Activated B cell treated with CpG ODN at 0.5 μM for 24 hours (primary cell): ENCODE measurements around the gene FAXC. TPM values are rescaled to one million over a fixed set of nuclear protein-coding genes. Genes with fewer than 3 reads are reported as not detected.

Experiments used
- ATAC-seq: fragments of 200-7000 bp; cut with Tn5 transposase; one replicate; pipeline ENCODE4 v1.10.0; 2021; ENCODE audit warnings: low read depth, mild to moderate bottlenecking, moderate library complexity
- CTCF ChIA-PET: fragments of 350-600 bp; sonication (Branson Sonifier 250); formaldehyde crosslinking; loops from one replicate; lab custom pipeline; 2021; ENCODE audit warnings: antibody characterized with exemption; lab: Charles Lee
- POLR2A ChIA-PET: fragments of 350-600 bp; sonication (Branson Sonifier 250); formaldehyde crosslinking; loops from one replicate; lab custom pipeline; 2021; ENCODE audit warnings: antibody characterized with exemption; lab: Charles Lee
- DNase-seq: peaks from one replicate; pipeline ENCODE4 v3.0.0; 2022
- H3K27ac Mint-ChIP-seq: one replicate; pipeline ENCODE4 v1.8.0; 2020; ENCODE audit warnings: mixed read lengths
- H3K27me3 Mint-ChIP-seq: one replicate; pipeline ENCODE4 v1.8.0; 2021; ENCODE audit warnings: mixed read lengths
- H3K36me3 Mint-ChIP-seq: one replicate; pipeline ENCODE4 v1.8.0; 2021; ENCODE audit warnings: low read depth, mixed read lengths
- H3K4me1 Mint-ChIP-seq: one replicate; pipeline ENCODE4 v1.8.0; 2021; ENCODE audit warnings: mixed read lengths
- H3K4me3 Mint-ChIP-seq: one replicate; pipeline ENCODE4 v1.8.0; 2020; ENCODE audit warnings: mild to moderate bottlenecking, mixed read lengths
- H3K9me3 Mint-ChIP-seq: one replicate; pipeline ENCODE4 v1.8.0; 2020; ENCODE audit warnings: mixed read lengths
- intact Hi-C: fragments of 100-400 bp; cut with micrococcal nuclease; formaldehyde crosslinking; loops from one replicate; pipeline ENCODE4 v1.15.1; 2024
- total RNA-seq: library from RNA; stranded (reverse); gene quantifications from 2 replicates; pipeline ENCODE4 v1.2.3, GENCODE V29; 2022
- TF ChIP-seq, protein P1 (sequence below): fragments of 200-600 bp; IDR thresholded peaks from one replicate; pipeline ENCODE4 v1.8.0; 2022; ENCODE audit warnings: antibody characterized with exemption, mild to moderate bottlenecking

Gene FAXC
- total RNA-seq, result not detected in 2 replicates

DNA sequence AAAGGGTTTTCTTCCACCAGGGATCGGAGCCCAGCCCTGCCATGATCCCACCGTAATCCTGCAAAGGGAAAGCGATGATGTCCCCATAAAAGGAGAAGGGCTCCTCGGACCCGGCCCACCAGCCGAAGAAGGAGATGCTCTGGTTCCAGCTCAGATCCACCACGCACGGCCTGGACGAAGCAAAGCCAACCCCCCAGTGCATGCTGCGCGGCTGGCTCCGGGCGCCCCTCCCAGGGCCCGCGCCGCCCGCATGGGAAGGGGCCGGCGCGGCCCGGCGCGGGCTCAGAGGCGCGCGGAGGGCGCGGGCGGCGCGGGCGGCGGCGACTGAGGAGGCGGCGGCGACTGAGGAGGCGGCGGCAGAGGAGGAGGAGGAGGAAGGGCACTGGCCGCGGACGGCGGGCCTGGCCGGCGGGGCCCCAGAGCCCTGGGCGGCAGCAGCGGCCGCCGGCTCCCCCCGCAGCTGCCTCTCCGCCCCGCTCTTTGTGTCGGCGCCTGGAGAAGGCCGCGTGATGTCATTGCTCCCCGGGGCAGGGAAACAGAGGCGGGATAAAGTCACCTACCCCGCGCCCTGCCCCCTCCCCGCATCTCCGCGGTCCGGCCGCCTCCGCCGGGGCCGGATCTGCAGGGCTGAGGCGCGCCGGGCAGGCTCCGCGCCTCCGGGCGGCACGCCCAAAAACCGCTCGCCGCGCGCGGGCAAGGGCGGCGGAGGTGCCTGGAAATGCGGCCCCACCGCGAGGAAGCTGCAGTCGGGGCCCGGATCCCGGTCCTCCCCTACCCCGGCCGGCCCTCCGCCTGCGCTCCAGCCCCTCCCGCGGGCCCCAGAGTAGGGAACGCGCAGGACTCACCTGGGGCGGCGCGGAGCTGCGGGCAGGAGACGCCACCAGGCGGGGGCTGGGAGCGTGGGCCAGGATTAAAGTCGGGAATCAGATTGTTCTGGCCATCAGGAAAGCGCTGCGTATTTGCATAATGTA is at the start of gene FAXC:
Gene FAXC, minus strand, starts transcription at position 504 of the 971 bp plus-strand sequence. Its CDS starts 302 bp downstream, at position 202.
- H3K4me1 Mint-ChIP-seq, result peaks cover 8% of the 10 kb centered on the region
- peaks cover 48% of the 10 kb centered on the region for H3K27me3 Mint-ChIP-seq
- DNase-seq (no peak), ATAC-seq (no peak)
- intact Hi-C loops, result no loop called here
- ChIA-PET POLR2A (no interaction called here), CTCF (no interaction called here)
- TF ChIP-seq, protein P1, sequence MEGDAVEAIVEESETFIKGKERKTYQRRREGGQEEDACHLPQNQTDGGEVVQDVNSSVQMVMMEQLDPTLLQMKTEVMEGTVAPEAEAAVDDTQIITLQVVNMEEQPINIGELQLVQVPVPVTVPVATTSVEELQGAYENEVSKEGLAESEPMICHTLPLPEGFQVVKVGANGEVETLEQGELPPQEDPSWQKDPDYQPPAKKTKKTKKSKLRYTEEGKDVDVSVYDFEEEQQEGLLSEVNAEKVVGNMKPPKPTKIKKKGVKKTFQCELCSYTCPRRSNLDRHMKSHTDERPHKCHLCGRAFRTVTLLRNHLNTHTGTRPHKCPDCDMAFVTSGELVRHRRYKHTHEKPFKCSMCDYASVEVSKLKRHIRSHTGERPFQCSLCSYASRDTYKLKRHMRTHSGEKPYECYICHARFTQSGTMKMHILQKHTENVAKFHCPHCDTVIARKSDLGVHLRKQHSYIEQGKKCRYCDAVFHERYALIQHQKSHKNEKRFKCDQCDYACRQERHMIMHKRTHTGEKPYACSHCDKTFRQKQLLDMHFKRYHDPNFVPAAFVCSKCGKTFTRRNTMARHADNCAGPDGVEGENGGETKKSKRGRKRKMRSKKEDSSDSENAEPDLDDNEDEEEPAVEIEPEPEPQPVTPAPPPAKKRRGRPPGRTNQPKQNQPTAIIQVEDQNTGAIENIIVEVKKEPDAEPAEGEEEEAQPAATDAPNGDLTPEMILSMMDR, result no peak
- H3K27ac Mint-ChIP-seq, result no peak within 1 kb of the TSS
- H3K36me3 Mint-ChIP-seq, result no peaks in the 10 kb centered on the region
- H3K9me3 Mint-ChIP-seq, result no peaks in the 10 kb centered on the region
- H3K4me3 Mint-ChIP-seq, result peak within 1 kb of the TSS; percentile 38

DNA sequence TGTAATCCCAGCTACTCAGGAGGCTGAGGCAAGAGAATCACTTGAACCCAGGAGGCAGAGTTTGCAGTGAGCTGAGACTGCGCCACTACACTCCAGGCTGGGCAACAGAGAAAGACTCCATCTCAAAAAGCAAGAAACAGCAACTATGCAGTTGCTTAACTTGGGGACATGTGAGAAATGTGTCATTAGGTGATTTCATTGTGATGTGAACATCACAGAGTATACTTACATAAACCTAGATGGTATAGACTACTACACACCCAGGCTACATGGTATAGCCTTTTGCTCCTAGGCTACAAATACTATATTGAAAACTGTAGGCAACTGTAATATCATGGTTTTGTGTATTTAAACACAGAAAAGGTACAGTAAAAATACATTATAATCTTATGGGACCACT is 47.8 kb upstream of the FAXC start:
- Mint-ChIP-seq H3K4me3 (no peak overlapping the region), H3K27ac (no peak overlapping the region), H3K36me3 (peaks cover 49% of the 10 kb centered on the region), H3K27me3 (no peaks in the 10 kb centered on the region), H3K4me1 (peaks cover 13% of the 10 kb centered on the region), H3K9me3 (no peaks in the 10 kb centered on the region)
- ATAC-seq, result no peak
- POLR2A ChIA-PET, result no interaction called here
- CTCF ChIA-PET, result no interaction called here
- intact Hi-C loops, result loop anchor here (10.0 kb wide), 1 partner anchor 62 kb away; no protein-coding TSS in a partner anchor
- DNase-seq, result no peak
- TF ChIP-seq, protein P1, result no peak

DNA sequence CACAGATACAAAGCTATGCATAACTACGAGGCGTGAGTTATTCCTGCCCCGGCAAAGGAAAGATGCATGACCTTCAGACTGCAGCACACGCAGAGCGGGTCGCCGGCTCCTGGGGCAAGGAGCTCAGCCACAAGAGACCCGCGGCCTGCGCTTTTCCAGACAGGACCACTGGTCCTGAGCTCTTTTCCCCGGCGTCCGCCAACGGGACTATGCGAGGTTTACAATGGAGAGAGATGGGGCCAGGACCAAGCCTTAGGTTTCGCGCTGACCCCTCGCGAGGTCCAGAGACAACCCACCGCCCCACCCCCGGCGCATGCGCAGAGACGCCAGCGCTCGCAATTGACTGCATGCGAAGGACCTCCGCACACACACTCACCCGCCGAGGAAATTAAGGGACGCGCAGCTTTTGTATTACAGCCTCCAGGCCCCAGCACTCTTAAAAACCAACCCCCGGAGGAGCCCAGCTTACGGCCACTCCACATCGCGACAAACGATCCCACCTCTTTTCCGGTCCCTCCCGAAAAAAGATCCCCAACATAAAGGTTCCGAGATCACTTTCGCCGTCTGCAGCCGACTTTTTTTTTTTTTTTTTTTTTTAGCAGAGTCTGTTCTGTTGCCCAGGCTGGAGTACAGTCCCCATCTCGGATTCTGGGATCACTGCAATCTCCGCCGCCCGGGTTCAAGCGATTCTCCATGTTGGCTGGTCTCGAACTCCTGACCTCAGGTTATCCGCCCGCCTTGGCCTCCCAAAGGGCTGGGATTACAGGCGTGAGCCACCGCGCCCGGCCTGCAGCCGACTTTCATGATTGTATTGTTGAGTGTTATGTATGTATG is 44.4 kb upstream of the FAXC start, which contains the start of gene COQ3:
Gene COQ3, minus strand, starts transcription at position 498 of the 834 bp plus-strand sequence. Its CDS starts 16 bp downstream, at position 482.
- intact Hi-C loops, result loop anchor here (1.0 to 10.0 kb wide), 2 partner anchors 31 to 59 kb away; partner anchors contain the start of gene PNISR
- Mint-ChIP-seq H3K4me1 (peaks cover 13% of the 10 kb centered on the region), H3K9me3 (no peaks in the 10 kb centered on the region), H3K27ac (peak within 1 kb of the TSS; percentile 89), H3K36me3 (peaks cover 22% of the 10 kb centered on the region), H3K27me3 (no peaks in the 10 kb centered on the region), H3K4me3 (peak within 1 kb of the TSS; percentile 97)
- peak; percentile 71 for DNase-seq
- CTCF ChIA-PET, result interaction anchor here (0.5 to 1.5 kb wide), 2 partner anchors 64 to 465 kb away, joined by 3 to 11 read pairs; no protein-coding TSS in a partner anchor
- POLR2A ChIA-PET, result interaction anchor here (0.6 to 1.6 kb wide), 14 partner anchors 24 to 1488 kb away, joined by 3 to 34 read pairs (median 4); partner anchors contain the start of genes ASCC3, CCNC, PNISR and USP45
- ATAC-seq, result peak; percentile 79
- TF ChIP-seq, protein P1, result no peak

DNA sequence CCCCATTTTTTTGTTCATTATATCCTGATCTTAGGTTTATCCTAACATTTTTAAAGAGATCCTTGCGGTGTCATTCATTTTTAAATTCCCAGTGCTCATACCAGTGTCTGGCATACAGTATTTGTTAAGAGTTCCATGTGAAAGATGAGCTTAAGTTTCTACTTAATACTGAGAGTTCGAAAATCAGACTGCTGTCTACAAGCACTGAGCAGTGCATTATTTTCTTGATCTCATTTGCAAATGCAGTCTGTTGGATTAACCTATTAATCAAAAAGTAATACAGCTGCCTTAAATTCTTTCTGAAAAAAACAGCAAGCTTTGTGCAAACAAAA is 43.9 kb upstream of the FAXC start:
- TF ChIP-seq, protein P1, result no peak
- intact Hi-C loops, result loop anchor here (10.0 kb wide), 1 partner anchor 59 kb away; no protein-coding TSS in a partner anchor
- DNase-seq (no peak), ATAC-seq (peak; percentile 9)
- Mint-ChIP-seq H3K27me3 (no peaks in the 10 kb centered on the region), H3K4me3 (peak overlapping the region; percentile 97), H3K4me1 (peaks cover 13% of the 10 kb centered on the region), H3K9me3 (no peaks in the 10 kb centered on the region), H3K27ac (peak overlapping the region; percentile 89), H3K36me3 (peaks cover 19% of the 10 kb centered on the region)
- ChIA-PET CTCF (interaction anchor here (1.5 kb wide), 1 partner anchor 63 kb away, joined by 11 read pairs; no protein-coding TSS in a partner anchor), POLR2A (interaction anchor here (0.6 to 1.6 kb wide), 11 partner anchors 27 to 1488 kb away, joined by 3 to 34 read pairs (median 4); partner anchors contain the start of genes ASCC3, CCNC, PNISR and USP45)
